ELF-1 (cell line): ENCODE data around the gene SUN1.

Source experiments
- DNase-seq: peaks from one replicate; pipeline ENCODE4 v3.0.0-alpha.2; 2016; ENCODE audit warnings: low read depth, low spot score

SUN1 gene

DNA sequence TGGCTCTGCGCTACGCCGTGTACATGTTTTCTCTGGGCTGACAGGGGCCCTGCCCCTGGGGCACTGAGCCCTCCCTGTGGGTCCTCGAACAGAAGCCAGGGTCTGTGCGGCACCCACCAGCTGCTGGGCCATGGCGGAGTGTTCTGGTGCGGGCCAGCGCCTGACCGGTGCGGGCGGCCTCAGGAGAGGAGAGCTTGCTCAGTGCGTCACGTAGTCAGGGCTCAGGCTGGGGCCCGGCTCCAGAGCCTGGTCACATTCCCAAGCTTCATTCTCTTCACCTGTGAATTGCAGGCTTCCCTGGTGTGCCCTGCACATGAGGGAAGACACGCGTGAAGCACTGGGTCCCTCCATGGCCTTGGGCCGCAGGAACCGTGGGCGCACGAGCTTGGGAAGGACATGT, 59.5 kb downstream of the SUN1 start:
- DNase-seq, result no peak

DNA sequence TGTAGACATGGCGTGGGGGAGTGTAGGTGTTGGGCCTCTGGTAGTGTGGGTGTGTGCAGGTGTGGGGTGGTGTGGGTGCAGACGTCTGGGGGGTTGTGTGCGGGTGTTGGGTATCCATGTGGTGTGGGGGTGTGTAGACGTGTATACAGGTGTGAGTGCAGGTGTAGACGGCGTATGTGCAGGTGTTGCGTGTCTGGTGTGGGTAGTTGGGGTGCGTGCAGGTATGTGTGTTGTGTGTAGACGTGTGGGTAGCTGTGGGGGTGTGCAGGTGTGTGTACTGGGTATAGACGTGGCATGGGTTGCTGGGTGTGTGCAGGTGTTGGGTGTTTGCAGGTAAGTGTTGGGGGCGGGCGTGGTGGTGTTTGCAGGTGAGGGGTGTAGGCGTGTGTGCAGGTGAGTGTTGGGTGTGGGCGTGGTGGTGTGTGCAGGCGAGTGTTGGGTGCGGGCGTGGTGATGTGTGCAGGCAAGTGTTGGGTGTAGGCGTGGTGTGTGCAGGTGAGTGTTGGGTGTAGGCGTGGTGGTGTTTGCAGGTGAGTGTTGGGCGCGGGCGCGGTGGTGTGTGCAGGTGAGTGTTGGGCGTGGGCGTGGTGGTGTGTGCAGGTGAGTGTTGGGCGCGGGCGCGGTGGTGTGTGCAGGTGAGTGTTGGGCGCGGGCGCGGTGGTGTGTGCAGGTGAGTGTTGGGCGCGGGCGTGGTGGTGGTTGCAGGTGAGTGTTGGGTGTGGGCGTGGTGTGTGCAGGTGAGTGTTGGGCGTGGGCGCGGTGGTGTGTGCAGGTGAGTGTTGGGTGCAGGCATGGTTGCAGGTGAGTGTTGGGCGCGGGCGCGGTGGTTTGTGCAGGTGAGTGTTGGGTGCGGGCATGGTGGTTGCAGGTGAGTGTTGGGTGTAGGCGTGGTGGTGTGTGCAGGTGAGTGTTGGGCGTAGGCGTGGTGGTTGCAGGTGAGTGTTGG, 60.6 kb downstream of the SUN1 start:
- no peak for DNase-seq

DNA sequence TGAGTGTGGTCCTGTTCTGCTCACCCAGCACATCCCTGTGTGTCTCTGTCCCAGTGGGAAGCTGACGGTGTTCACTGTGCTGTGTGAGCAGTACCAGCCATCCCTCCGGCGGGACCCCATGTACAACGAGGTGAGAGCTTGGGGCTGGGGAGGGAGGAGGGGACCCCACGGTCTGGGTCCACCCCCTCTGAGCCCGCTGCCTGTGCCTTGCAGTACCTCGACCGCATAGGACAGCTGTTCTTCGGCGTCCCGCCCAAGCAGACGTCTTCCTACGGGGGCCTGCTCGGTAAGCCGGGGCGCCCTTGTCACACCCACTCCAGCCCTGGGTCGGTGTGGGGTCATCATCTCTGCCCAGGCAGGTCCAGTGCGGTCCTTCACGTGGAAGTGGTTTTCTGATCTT, 61.4 kb downstream of the SUN1 start:
- no peak for DNase-seq

DNA sequence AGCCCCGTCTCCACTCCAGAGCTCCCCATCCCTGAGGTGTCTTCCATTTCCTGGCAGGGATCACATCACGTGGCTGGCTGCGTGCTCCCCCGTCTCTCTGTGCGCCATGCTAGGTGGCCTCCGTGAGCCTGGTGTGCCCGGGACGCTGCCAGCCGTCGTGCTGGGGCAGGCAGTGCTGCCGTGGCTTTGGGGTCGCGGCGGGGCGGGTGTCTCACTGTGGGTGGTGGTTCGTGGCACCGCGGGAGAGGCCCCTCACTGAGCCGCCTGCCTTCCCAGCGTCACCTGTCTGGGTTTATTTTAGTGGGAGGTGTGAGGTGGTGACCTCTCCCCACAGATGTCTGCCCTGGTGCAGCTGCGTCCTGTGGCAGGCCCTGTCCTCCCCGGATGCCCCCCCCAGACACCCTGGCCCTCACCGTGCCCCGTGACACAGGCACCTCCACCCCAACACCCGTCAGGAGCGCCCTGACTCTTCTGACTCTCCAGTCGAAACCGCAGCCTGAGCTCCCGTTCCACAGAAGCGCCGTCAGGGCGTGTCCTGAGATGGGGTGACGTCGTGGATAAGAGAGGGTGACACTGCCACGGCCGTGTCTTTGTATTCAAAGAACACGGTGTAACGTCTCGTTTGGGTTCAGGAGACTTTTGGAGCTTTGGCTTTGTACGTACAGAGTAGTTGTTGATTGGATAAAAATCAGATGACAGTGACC, 62.0 kb downstream of the SUN1 start:
- no peak for DNase-seq

DNA sequence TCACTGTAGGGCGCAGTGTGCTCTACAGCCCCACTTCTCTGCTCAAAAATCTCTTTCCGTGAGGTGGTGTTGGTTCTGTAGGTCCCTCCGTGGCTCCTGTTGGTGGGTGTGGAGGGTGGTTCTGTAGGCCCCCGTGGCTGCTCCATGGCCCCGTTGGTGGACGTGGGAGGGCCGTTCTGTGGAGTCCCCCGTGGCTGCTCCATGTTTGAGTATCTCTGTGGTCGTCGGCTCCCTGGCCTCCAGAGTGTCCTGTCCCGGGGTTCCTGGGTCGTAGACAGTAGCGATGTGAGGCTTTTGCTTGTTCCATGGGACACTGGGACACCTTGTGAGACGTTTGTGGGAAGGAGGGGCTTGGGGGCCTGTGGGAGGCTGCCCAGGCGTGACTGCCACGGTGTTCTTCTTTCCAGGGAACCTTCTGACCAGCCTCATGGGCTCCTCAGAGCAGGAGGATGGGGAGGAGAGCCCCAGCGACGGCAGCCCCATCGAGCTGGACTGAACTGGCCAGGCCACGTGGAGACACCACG, 62.7 kb downstream of the SUN1 start:
- no peak for DNase-seq

DNA sequence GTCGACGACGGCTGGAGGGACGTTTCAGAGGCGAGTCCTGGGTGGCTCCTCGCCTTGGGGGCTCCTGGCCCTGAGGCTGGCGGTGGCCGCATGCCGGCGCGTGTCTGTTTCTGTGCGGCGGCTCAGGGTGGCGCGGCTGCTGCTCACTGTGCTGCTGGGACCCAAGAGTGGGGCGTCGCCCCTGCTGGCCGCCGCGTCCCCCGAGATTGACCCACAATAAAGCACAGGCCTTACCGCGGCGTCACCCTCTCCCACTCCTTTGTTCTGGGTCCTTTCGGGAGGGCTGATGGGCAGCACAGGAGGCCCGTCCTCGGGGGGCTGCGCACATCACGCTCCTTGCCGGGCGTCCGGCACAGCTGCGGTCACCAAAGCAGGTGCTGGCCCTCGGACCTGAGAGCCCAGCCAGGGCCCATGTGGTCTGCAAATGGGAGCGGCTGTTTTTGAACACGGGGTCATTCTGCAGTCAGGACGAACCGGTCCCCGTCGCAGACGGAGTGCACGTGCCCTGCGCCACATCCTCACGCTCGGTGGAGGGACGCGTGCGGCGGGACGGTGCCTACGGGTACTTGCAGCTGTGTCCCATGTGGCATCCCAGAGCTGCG, 63.3 kb downstream of the SUN1 start:
- no peak for DNase-seq

DNA sequence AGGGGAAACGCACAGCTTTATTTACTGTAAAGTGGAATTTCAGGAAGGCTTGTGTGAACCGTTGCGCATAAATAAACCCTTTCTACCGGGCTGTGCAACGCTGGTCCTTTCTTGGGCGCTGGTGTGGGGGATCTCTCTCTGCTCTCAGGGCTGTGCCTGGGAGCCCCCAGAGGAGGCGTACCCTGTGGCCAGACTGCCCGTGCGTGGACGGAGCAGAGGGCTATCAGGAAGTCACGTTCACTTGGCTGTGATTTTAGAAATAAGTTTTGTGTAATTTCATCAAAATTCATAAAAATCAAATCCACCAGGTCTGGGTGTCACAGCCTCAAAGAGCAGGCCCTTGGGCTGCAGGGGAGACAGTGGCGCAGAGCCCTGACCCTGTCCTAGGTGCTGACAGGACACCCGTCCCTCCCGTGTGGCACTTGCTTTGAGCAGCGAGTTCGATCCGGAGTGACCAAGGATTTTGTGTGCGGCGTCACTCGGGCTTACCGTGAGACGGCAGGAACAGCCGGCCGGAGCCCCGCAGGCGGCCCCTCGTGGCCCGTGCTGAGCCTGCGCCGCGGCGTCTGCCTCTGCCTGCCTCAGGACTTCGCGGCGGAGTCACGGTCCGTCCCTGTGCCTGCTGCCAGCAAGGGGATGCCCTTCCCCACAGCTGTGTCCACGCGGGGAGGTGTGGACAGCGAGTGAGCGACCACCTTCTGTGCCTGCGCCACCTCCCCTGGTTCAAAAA, 64.2 kb downstream of the SUN1 start:
- peak; percentile 63 for DNase-seq

DNA sequence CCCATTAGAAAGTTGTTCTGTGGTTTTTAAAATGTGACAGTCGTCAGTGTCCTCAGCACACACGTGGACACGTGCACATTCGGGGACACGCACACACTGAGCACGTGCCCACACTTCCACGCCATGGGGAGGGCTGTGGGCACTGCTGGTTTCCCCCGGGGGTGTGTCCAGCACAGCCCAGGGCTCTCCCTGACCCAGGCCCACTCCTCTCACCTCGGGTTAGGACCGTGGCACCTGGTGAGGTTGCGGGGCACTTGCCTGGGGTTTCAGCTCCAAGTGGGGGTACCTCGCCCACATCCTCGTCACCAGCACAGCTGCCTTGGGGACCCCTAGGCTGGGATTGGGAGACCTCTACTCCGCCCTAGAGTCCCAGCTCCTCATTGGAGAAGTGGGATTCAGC, 64.8 kb downstream of the SUN1 start:
- DNase-seq, result no peak

DNA sequence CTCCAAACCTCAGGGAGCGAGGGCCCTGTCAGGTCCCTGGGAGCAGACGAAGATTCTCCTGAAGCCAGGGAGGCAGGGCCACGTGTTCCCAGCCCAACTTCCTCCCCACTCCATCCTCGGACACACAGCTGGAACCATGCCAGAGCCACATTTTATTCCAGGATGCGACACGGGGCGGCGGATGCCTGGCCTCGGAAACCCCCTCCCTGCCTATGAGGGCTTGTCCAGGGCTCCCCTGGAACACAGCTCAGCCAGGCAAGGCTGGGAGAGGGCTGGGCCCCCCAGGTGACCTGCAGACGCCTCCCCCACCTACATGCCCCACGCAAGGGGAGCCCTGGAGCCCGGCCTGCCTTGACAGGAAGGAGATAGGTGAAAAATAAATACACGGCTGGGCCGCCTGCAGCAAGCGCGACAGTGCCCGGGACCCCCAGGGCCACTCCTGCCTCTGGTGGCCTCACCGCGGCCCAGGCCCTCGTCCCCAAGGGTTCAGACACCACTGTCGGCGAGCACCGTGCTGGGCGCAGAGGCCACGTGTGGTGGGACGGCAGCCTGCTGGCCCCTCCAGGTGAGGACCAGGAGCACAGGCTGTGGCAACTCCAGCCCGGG, 65.6 kb downstream of the SUN1 start:
- no peak for DNase-seq

DNA sequence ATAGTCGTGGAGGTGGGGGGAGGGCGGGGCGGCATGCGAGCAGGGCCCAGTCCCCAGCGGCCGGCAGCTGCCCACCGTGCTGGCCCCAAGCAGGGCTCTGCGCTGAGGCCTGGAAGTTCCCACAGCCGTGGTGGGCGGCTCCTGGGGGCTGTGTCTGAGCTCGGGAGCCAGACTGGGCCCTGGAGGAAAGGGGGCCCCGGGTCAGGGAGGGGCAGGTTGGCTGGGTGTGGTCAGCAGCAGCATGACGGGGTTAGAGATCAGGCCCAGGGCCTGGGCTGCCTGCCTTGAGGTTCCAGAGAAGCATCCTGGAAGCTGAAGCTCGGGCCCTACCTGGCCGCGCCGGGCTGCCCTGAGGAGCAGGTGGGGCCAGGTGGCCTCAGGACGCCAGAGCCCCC, 66.2 kb downstream of the SUN1 start:
- DNase-seq, result no peak

DNA sequence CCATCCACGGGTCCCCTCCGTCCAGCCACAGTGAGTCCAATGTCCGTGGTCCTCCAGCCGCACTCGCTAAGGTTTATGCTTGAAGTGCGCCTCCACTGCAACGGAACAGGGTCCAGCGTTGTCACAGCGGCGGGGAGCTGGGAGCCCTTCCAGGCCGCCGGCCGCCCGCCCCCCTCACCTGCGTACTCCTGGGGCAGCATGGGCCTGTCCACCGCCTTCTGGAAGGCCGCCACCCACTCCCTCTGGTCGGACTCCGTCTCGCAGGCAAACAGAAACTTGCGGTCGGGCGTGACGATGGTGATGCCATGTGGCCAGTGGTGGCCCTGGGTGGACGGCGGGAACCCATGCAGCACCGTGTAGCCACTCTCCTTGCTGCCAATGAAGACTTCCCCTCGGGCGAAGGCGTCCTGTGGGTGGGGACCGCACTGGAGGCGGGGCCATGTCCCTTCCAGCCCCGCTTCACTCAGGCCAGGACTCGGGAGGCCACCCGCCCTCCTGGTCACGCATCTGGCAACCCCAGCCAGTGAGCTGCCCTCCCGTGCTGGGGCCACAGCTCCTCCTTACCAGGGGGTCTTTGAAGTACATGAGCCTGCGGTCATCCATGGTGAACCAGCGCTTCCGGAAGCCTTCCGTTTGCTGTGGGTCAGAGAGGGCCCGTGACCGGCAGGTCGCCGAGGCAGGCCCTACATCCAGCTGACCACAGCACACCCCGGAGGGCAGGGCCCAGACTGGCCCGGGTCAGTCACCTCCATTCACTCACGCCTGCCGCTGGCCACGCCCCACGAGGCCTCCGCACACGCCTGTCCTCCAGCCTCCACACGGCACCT, 66.8 kb downstream of the SUN1 start:
- DNase-seq, result no peak

DNA sequence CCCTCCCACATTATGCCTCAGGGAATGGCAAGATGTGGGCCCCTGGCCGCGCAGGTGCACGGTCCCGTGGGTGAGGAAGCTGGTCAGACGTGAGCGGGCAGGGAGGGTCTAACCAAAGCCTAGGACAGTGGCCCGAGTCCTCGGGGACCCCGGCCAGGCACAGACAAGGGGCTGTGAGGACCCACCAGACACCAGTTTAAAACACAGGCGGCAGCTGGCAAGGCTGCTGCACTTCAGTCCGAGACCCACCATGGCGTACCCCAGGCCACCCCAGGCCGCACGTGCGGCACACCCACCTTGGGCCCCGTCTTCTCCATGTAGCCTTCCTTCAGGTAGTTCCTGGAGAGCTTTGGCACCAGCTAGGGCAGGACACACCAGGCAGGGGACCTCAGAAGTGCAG, 67.5 kb downstream of the SUN1 start:
- DNase-seq, result no peak

DNA sequence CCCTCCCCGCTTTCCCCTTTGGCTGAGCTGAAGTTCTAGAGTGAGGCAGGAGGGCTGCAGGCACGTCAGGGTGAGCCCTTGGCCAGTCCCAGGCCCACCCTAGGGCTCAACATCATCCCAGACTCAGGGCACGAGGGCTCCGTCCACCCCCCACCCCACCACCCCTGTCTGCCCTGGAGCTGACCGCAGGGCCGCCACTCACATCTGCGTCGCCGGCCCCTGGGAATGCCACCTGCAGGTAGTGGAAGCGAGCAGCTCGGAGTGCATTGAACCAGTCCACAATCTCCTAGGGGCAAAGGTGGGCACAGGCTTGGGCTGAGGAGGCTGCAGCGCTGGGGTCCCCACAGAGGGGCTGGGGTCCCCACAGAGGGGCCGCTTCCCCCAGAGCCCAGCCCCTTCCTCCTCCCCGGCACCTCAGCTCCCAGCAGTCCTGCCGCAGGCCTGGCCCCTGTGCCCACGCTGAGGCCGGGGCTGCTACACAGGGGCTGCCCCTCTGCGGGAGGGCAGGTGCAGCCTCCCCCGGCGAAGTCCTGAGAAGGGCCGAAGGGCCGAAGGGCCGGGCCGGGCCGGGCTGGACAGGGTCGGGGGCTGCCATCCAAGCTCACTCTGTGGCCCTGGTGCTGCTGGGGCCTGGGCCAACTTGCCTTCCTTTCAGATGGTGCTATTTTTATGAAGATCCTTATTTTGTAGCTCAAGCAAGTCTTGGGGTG, 68.2 kb downstream of the SUN1 start:
- no peak for DNase-seq

DNA sequence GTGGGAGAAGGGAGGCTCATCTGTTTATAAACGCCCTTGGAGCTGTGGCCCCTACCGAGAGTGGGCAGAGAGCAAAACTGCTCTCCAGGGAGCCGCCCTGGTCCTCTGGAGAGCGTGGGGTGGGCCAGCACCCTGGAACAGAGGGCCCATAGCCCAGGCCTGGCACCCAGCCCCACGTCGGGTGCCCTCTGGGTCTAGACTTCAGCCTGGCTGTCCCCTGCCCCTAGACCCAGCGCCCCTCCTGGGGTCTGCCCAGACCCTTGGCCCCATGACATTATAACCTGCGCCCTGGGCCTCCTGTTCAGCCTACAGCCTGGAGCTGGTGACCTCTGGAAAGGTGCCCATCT, 68.7 kb downstream of the SUN1 start:
- no peak for DNase-seq

DNA sequence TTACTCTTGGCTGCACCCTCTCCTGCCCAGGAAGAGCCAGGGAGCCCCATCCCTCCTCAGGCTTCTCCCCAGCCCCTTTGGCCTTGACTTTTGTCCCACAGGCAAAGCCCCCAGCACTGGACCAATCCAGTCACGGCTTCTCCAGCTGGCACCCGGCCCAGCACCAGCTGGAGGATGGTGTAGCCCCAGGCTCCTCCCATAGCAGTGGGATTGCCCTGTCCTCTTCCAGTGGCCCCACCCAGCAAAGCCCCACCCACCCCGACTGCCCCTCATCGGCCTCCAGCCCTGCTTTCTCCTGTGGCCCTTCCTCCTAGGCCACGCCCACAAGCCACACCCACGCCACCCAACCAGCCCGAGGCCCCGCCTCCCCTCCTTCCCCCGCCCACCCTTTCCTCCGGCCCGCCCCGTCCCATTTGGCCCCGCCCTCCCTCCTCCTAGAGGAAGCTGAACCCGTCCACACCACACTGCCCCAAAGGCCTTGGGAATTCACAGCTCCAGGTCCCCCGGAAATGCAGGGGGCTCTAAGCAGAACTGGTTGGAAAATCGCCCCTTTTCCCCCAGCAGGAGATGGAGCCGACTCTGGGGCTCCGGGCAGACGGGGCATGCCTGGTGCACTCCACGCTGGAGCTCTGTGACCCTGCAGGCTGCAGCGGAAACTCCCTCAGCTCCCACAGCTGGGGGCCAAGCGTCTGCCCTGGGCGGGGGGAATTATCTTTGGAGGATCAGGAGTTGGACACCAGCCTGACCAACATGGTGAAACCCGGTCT, 69.3 kb downstream of the SUN1 start:
- DNase-seq, result peak; percentile 80

DNA sequence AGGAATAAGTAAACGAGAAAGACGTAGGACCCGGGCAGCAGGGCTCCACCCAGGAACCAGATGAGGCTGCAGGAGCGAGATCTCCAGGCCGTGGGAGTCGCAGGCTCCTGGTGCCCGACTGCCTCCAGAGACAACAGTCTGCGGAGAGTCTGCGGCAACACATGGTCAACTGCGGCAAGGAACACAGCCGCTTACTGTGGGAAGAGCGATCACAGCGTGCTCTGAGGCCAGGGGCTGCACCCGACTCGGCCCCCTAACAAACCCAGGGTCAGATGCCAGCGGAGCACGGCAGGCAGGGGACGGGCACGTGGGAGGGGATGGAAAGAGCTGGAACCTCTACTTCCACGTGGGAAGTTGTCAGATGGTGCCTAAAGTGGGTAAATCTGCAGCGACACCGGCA, 70.7 kb downstream of the SUN1 start:
- DNase-seq, result no peak

DNA sequence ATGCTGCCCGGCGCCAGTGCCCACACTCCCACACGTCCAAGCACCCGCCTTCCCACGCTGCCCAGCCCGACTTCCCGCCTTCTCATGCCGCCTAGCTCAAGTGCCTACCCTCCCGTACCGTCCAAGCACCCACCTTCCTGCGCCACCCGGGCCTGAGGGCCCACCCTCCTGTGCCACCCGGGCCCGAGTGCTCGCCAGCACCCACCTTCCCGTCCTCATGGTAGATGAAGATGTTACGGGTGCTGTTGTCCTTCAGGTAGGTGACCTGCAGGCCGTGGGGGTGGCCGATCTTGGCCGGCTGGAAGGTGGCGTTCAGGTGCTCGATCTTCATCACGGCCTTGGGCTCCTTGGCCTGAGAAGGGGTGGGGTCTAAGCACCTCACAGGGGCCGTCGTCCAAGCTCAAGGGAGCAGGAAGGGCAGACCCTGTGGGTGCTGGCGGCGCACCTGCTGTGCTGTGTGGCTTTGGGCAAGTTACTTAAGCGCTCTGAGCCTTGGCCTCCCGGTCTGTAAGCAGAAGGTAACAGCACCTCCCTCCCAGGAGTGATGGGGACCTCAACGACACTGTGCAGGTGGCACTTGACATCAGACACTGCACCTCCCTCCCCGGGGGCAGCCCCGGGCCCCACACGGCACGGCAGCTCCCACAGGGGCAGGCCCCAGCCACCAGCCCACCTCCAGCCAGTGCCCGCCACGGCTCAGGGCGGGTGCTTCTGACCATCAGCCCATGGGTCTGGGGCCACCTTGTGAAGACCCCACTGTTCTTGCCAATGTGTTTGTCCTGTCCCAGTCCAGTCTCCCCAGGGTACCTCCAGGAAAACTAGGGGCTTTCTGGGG, 71.9 kb downstream of the SUN1 start:
- DNase-seq, result no peak

DNA sequence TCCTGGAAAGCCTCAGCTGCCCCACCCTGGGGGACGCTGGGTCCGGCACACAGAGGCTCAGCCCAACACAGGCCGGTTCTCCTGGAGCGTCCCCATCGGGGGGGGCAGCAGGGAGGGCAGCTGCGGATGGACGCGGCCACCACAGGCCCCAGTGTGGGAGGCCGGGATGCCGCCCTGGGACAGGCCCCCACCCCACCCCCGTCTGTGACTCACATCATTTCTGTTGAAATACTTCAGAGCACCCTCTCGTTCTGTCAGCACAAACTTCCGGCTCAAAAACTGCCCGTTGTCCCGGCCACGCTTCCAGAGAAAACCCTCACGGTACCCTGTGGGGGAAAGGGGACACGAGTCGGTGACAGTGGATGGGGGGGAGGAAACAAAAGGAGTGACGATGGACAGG, 72.6 kb downstream of the SUN1 start:
- no peak for DNase-seq
